Measurements from ENCODE around the gene PGC.

The PGC gene

GRCh38 chr6:41730531-41731436, 16.4 kb downstream of the PGC start:
- DNase-seq (ENCODE audit: low read depth in 2 of 2): no peak

GRCh38 chr6:41729624-41730023, 17.6 kb downstream of the PGC start:
- DNase-seq (ENCODE audit: low read depth in 2 of 2): no peak

GRCh38 chr6:41728954-41729353, 18.2 kb downstream of the PGC start:
- DNase-seq (ENCODE audit: low read depth in 2 of 2): no peak

- no peak for DNase-seq (ENCODE audit: low read depth in 2 of 2)
Measured at GRCh38 chr6:41728073-41728936, 18.9 kb downstream of the PGC start.

- no peak for DNase-seq (ENCODE audit: low read depth in 2 of 2)
Measured at GRCh38 chr6:41727705-41728072, 19.5 kb downstream of the PGC start.

- no peak for DNase-seq (ENCODE audit: low read depth in 2 of 2)
Measured at GRCh38 chr6:41726876-41727275, 20.3 kb downstream of the PGC start.

- DNase-seq (ENCODE audit: low read depth in 2 of 2): no peak
Measured at GRCh38 chr6:41724586-41725501, 22.4 kb downstream of the PGC start.

- no peak for DNase-seq (ENCODE audit: low read depth in 2 of 2)
Measured at GRCh38 chr6:41724228-41724580, 23.0 kb downstream of the PGC start.

GRCh38 chr6:41723530-41724227, 23.5 kb downstream of the PGC start:
- DNase-seq (ENCODE audit: low read depth in 2 of 2): no peak

GRCh38 chr6:41722969-41723529, 24.1 kb downstream of the PGC start:
- no peak for DNase-seq (ENCODE audit: low read depth in 2 of 2)

GRCh38 chr6:41721414-41721813, 25.8 kb downstream of the PGC start:
- no peak for DNase-seq (ENCODE audit: low read depth in 2 of 2)

- DNase-seq (ENCODE audit: low read depth in 2 of 2): no peak
Measured at GRCh38 chr6:41720783-41721182, 26.4 kb downstream of the PGC start.

GRCh38 chr6:41720262-41720620, 27.0 kb downstream of the PGC start:
- no peak for DNase-seq (ENCODE audit: low read depth in 2 of 2)

GRCh38 chr6:41719436-41720261, 27.5 kb downstream of the PGC start:
- no peak for DNase-seq (ENCODE audit: low read depth in 2 of 2)

- no peak for DNase-seq (ENCODE audit: low read depth in 2 of 2)
Measured at GRCh38 chr6:41718828-41719227, 28.4 kb downstream of the PGC start.

GRCh38 chr6:41717392-41717736, 29.8 kb downstream of the PGC start:
- no peak for DNase-seq (ENCODE audit: low read depth in 2 of 2)

GRCh38 chr6:41716516-41717391, 30.4 kb downstream of the PGC start:
- DNase-seq (ENCODE audit: low read depth in 2 of 2): no peak

GRCh38 chr6:41715795-41716515, 31.2 kb downstream of the PGC start:
- DNase-seq (ENCODE audit: low read depth in 2 of 2): no peak
